Esophagus muscularis mucosa (tissue), 3 donors: ENCODE measurements around the gene LRRC8E.

Experiments used
- POLR2A ChIP-seq: fragments of 450-650 bp; IDR thresholded peaks from one replicate; pipeline ENCODE4 v1.6.1; 2017; ENCODE audit warnings: antibody characterized with exemption, moderate library complexity, mild to moderate bottlenecking, low read depth
- TF ChIP-seq, protein P1 (sequence below), 3 experiments: fragments of 200-600 bp in 2 of 3; fragments of 450-650 bp in 1 of 3; sonication (generic) in 2 of 3; IDR thresholded peaks; one replicate each; pipeline ENCODE4 v1.5.1; 2017 to 2019; ENCODE audit warnings: antibody characterized with exemption in 3 of 3, mild to moderate bottlenecking in 2 of 3, moderate library complexity in 1 of 3

- TF ChIP-seq, protein P1, sequence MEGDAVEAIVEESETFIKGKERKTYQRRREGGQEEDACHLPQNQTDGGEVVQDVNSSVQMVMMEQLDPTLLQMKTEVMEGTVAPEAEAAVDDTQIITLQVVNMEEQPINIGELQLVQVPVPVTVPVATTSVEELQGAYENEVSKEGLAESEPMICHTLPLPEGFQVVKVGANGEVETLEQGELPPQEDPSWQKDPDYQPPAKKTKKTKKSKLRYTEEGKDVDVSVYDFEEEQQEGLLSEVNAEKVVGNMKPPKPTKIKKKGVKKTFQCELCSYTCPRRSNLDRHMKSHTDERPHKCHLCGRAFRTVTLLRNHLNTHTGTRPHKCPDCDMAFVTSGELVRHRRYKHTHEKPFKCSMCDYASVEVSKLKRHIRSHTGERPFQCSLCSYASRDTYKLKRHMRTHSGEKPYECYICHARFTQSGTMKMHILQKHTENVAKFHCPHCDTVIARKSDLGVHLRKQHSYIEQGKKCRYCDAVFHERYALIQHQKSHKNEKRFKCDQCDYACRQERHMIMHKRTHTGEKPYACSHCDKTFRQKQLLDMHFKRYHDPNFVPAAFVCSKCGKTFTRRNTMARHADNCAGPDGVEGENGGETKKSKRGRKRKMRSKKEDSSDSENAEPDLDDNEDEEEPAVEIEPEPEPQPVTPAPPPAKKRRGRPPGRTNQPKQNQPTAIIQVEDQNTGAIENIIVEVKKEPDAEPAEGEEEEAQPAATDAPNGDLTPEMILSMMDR (IDR thresholded peaks at IDR 0.05): no peak
- TF ChIP-seq POLR2A: no peak
Measured at GRCh38 chr19:7844951-7845350, 43.4 kb upstream of the LRRC8E start.
